Measurements from ENCODE around the gene TRIM71. TPM values are rescaled to one million over a fixed set of nuclear protein-coding genes. Genes with fewer than 3 reads are reported as not detected.

TRIM71 gene
- total RNA-seq, 1 donor from 2014 or later: 17.2 TPM

- H3K27ac ChIP-seq (ENCODE audit: low read depth, low read length): no peak overlapping the region
- H4K20me1 ChIP-seq (ENCODE audit: insufficient read depth, low read length): no peaks in the 10 kb centered on the region
- no peak for TF ChIP-seq CTCF (IDR thresholded peaks at IDR 0.05; ENCODE audit: insufficient read depth, low read depth, low read length)
- TF ChIP-seq EZH2 (IDR thresholded peaks at IDR 0.05; ENCODE audit: insufficient read depth, low read length): no peak
- H3K9me3 ChIP-seq (ENCODE audit: insufficient read depth, low read depth, low read length): peaks cover 15% of the 10 kb centered on the region
- Mint-ChIP-seq H3K36me3 (ENCODE audit: low read depth, unreplicated experiment) (peaks cover 6% of the 10 kb centered on the region), H3K9me3 (ENCODE audit: unreplicated experiment) (no peaks in the 10 kb centered on the region), H3K4me1 (ENCODE audit: low read depth, unreplicated experiment) (peaks cover 15% of the 10 kb centered on the region), H3K27ac (ENCODE audit: unreplicated experiment) (peak overlapping the region; percentile 99), H3K27me3 (ENCODE audit: low read depth, unreplicated experiment) (no peaks in the 10 kb centered on the region), H3K4me3 (ENCODE audit: unreplicated experiment) (peak overlapping the region; percentile 100)
- FAIRE-seq (no peak), DNase-seq (ENCODE audit: low read depth) (no peak)
- no peak overlapping the region for H3K9ac ChIP-seq (ENCODE audit: low read length)
- H3K27me3 ChIP-seq (ENCODE audit: insufficient read depth, low read length): peaks cover 78% of the 10 kb centered on the region
- peaks cover 4% of the 10 kb centered on the region for H3K4me1 ChIP-seq (ENCODE audit: insufficient read depth, low read length)
- H3K79me2 ChIP-seq (ENCODE audit: insufficient read depth, low read length): no peaks in the 10 kb centered on the region
- H3K36me3 ChIP-seq (ENCODE audit: insufficient read depth, low read length): no peaks in the 10 kb centered on the region
- H3K4me2 ChIP-seq (ENCODE audit: low read length): no peak overlapping the region
- H2AFZ ChIP-seq (ENCODE audit: low read depth, low read length): no peak overlapping the region
- H3K4me3 ChIP-seq (ENCODE audit: insufficient read depth, low read depth, low read length): no peak overlapping the region
Measured at GRCh38 chr3:32819551-32820348, 2.0 kb downstream of the TRIM71 start.

GRCh38 chr3:32820430-32820829 lies 2.6 kb downstream of the TRIM71 start:
- Mint-ChIP-seq H3K36me3 (ENCODE audit: low read depth, unreplicated experiment) (peaks cover 6% of the 10 kb centered on the region), H3K27me3 (ENCODE audit: low read depth, unreplicated experiment) (no peaks in the 10 kb centered on the region), H3K27ac (ENCODE audit: unreplicated experiment) (peak overlapping the region; percentile 12), H3K4me1 (ENCODE audit: low read depth, unreplicated experiment) (peaks cover 15% of the 10 kb centered on the region), H3K4me3 (ENCODE audit: unreplicated experiment) (peak overlapping the region; percentile 100), H3K9me3 (ENCODE audit: unreplicated experiment) (no peaks in the 10 kb centered on the region)
- Histone ChIP-seq H3K4me3 (ENCODE audit: insufficient read depth, low read depth, low read length) (no peak overlapping the region), H3K9me3 (ENCODE audit: insufficient read depth, low read depth, low read length) (peaks cover 15% of the 10 kb centered on the region), H3K4me1 (ENCODE audit: insufficient read depth, low read length) (peaks cover 4% of the 10 kb centered on the region), H3K27me3 (ENCODE audit: insufficient read depth, low read length) (peaks cover 74% of the 10 kb centered on the region), H4K20me1 (ENCODE audit: insufficient read depth, low read length) (no peaks in the 10 kb centered on the region), H2AFZ (ENCODE audit: low read depth, low read length) (no peak overlapping the region), H3K9ac (ENCODE audit: low read length) (no peak overlapping the region), H3K36me3 (ENCODE audit: insufficient read depth, low read length) (no peaks in the 10 kb centered on the region), H3K27ac (ENCODE audit: low read depth, low read length) (no peak overlapping the region), H3K79me2 (ENCODE audit: insufficient read depth, low read length) (no peaks in the 10 kb centered on the region), H3K4me2 (ENCODE audit: low read length) (no peak overlapping the region)
- no peak for FAIRE-seq
- no peak for DNase-seq (ENCODE audit: low read depth)
- TF ChIP-seq EZH2 (IDR thresholded peaks at IDR 0.05; ENCODE audit: insufficient read depth, low read length) (no peak), CTCF (IDR thresholded peaks at IDR 0.05; ENCODE audit: insufficient read depth, low read depth, low read length) (no peak)

Measured in astrocyte (in vitro differentiated cells and primary cell).